Embryonic facial prominence (tissue), 1 donor: ENCODE results near the gene COBLL1.
A peak's percentile ranks its signal among the peaks of the same experiment; 100 is the strongest.
"Not testable (repeated sequence)": the region's sequence is repeated elsewhere in the genome, so short reads cannot be mapped to it uniquely, and the experiment has no call there.

ENCODE experiments used
- DNase-seq: peaks from one replicate; pipeline ENCODE4 v3.0.0-alpha.2; 2016; ENCODE audit errors: extremely low spot score

Gene COBLL1, protein sequence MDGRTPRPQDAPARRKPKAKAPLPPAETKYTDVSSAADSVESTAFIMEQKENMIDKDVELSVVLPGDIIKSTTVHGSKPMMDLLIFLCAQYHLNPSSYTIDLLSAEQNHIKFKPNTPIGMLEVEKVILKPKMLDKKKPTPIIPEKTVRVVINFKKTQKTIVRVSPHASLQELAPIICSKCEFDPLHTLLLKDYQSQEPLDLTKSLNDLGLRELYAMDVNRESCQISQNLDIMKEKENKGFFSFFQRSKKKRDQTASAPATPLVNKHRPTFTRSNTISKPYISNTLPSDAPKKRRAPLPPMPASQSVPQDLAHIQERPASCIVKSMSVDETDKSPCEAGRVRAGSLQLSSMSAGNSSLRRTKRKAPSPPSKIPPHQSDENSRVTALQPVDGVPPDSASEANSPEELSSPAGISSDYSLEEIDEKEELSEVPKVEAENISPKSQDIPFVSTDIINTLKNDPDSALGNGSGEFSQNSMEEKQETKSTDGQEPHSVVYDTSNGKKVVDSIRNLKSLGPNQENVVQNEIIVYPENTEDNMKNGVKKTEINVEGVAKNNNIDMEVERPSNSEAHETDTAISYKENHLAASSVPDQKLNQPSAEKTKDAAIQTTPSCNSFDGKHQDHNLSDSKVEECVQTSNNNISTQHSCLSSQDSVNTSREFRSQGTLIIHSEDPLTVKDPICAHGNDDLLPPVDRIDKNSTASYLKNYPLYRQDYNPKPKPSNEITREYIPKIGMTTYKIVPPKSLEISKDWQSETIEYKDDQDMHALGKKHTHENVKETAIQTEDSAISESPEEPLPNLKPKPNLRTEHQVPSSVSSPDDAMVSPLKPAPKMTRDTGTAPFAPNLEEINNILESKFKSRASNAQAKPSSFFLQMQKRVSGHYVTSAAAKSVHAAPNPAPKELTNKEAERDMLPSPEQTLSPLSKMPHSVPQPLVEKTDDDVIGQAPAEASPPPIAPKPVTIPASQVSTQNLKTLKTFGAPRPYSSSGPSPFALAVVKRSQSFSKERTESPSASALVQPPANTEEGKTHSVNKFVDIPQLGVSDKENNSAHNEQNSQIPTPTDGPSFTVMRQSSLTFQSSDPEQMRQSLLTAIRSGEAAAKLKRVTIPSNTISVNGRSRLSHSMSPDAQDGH

DNA sequence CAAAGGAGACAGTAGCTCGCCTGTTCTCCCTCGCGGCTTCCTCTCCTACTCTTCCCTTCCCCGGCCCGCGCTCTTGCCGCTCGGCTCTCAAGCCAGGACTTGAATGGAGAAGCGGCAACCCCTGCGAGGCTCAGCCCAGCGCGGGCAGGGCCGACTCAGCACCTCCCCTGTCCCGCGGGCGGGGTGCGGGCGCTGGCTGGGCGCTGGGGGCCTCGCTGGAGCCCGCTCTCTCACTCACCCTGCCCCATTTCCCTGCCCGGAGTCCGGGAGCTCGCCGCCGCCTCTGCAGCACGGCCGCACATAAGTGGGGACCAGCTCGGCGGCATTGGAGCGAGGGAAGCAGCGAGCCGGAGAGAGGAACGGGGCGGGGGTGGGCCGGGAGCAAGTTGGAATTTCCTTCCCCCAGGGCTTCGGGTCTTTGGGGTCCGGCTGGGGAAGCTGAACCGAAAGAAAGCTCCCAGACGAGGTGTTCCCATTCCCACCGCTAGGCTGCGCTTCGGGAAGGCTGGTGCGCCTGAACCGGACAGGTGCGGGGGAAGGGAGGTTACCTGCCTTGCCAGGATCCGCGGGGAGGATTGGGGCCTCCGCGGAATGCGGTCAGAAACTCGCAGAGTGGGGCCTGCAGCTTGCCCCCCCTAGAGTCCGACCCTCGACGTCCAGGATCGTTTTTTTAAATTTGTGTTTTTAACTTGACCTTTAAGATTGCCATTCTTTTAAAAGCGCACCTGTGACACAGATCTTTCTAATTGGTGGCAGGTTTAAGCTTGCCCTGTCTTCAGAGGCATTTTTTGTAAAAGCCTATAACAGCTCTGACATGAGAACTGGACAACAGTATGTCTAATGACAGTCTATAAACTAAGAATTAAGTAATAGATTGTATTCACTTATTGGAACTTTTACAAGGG lies at the start of gene COBLL1:
Gene COBLL1 (minus strand): TSS at position 105 of the 905 bp plus-strand sequence. CDS start 627 bp downstream, outside the sequence.
- DNase-seq = peak; percentile 35

DNA sequence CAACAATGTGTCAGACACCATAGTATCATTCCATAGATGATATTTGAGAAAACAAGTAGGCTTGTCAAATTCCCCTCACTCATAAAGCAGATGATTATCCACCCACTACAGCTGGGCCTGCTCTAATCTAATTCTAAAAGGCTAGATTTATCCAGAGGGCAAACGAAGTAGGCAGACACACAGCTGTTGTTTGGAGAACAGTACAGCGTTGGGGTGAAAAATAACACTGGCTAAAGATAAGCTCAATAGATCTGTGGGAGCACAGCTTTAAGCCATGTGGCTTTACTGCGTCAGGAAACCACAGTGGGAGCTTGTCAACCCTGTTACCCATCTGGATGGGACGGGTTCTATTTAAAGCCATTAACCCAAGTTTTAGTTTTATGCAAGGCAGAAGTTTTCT lies 48.9 kb upstream of the COBLL1 start:
- DNase-seq = no peak

DNA sequence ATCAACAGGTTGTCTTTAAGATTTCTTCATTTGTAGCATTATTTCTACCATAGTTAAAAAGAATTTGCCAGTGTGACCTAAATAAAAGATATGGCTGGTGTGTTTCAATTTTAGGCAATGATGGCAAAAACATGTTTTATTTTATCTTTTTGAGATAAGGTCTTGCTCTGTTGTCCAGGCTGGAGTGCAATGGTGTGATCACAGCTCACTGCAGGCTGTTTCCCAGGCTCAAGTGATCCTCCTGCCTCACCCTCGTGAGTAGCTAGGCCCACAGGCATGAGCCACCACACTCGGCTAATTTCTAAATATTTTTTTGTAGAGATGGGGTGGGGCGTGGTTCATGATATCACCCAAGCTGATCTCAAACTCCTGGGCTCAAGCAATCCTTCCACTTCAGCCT lies 47.0 kb upstream of the COBLL1 start:
- DNase-seq = no peak

- DNase-seq = no peak
These were observed 46.0 kb upstream of the COBLL1 start for GRCh38 chr2:164887434-164888144.

DNA sequence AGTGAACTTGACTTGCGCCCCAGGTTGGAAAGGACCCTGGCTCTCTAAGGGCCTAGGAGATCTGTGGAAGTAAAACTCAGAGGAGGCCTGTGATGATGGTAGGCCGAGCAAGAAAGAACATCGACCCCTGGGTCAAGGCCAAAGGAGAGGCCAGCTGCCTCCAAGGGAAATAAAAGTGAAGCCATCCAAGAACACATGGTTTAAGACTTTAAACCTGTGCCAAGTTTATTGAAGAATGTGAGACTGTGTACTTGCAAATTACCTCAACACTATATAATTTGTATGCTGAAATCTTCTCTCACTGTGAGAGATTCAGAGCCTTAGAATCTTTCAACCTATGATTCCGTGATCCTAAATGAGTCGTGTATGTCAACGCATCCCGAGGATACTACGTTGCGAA lies 40.7 kb upstream of the COBLL1 start:
- no peak for DNase-seq

GRCh38 chr2:164881524-164881923 lies 39.9 kb upstream of the COBLL1 start:
- DNase-seq = no peak

- no peak for DNase-seq
These were observed 38.4 kb upstream of the COBLL1 start for GRCh38 chr2:164879901-164880535.

DNA sequence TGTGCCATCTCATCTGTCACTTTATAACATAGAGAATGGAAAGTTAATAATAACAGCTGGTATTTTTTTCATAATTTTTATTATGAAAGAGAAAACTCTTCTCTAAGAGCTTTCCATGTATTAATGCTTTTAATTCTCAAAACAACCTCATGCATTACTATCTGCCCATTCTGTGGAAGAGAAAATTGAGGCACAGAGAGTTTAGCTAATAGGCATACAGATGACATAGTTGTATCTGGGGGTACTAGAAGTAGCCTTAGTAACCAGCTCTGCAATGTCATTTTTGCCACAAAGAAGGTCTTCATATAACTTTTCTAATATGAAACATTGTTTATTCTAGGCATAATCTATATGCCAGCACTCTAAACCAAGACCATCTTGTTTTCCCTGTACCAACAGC lies 36.3 kb upstream of the COBLL1 start:
- DNase-seq = no peak

DNA sequence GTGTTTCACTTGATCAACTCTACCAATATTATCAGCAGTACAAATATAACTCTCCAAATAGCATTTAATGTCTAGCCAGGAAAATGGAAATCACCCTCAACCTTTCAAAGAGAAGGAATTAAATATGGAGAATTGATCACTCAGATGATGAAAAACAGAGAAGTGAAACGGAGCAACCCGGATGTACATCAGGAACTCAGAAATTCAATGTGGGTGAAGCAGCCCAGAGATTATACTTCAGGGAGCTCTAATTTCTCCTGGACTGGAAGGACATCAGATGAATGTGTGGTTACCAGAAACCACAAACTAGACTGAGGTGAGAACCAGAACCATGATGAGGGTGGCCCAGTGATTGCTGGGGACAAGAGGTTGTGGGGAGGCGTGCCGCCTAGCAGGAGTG lies 35.5 kb upstream of the COBLL1 start:
- DNase-seq = no peak

DNA sequence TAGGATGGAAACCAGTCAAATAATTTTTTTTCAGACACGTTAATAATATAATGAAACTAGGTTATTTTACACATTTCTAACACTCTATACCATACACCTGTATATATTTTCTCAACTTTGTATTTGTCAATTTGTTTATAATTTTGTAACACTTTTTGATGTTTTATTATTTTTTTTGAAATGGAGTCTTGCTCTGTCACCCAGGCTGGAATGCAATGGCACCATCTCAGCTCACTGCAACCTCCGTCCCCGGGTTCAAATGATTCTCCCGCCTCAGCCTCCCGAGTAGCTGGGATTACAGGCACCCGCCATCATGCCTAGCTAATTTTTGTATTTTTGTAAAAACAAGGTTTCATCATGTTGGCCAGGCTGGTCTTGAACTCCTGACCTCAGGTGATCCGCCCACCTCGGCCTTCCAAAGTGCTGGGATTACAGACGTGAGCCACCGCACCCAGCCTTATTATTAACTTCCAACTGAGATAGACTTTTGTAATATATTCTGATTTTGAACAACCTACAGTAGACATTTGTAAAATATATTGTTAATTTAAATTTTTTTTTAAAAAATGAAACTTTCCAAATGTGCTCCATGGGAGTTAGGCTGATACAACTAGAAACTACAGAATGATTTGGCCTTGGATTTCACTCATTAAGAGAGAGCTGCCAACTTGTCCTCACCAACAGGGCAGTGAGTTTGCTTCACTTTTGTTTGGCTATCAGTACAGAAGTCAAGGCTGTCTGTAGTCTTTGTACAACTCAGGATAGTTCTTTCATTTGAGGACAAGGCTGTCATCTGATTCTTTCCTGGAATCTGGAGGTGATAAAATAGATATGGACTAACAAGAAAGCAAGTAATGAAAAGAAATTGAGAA lies 33.9 kb upstream of the COBLL1 start:
- no peak for DNase-seq

DNA sequence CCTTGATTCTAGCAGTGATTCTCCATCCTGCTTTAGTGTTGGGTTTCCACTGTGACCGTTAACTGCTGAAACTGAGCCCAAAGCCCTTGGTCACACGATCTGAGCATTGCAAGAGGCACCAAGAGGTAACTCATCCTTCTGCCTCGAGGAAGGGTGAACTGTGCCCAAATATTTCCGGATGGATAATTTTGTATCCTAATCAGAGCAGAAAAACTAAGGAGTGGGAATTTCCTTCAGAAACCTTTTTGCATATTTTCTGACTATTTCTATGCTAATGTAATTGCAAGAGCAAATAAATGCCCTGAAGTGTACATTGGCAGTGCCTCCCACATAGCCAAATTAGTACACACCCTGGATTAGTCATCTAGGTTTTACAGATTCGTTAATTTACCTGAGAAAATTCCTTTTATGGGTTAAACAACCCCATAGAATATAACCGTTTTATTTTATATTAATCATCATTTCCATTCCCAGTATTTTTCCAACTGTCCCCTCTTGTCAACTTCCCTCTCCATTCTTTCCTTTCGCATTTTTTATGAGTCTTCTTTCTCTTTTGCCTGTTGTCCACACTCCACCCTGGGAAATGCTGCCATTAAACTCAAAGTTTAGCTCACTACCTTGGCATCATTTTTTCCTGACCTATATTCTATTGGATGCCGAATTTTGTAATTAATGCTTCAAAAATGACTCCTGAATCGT lies 31.7 kb upstream of the COBLL1 start:
- DNase-seq = no peak

GRCh38 chr2:164871404-164871803 lies 29.8 kb upstream of the COBLL1 start:
- no peak for DNase-seq

- no peak for DNase-seq
These were observed 27.8 kb upstream of the COBLL1 start for GRCh38 chr2:164869420-164869772.

DNA sequence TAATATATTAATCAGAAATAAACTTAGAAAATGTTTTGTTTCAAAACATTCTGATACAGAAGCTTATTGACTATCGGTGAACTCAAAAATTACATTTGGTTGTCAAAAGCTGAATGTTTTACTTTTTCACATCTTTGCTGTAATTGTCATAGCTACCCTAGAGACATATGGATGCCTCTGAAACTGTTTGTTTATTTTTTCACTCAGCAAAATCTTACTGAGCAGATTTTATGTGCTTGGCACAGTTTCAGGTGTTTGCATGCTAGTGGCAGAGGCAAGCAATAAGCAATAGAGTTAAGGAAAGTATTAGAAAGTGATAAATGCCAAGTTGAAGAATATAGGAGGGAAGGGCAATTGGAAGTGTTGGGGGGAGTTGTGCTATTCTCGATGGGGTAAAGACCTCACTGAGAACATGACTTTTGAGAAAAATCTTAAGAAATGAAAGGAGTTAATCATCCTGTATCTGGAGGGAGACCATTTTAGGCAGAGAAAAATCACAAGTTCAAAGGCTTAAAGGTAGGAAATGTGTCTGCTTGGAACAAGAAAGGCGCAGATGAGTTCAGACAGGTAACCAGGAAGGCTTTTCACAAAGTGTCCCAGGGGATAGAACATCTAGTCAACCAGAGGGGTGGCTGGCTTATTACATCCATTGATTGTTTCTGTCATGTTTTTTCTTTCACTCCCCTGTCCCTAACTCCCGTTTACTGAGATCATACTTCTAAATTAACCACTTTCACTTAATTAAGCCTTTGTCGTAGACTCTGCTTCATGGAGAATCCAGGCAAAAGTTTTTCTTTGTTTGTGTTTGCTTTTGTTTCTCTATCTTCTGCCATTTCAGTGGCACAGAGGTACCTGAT lies 27.2 kb upstream of the COBLL1 start:
- DNase-seq = no peak

- no peak for DNase-seq
These were observed 26.3 kb upstream of the COBLL1 start for GRCh38 chr2:164867779-164868397.

GRCh38 chr2:164866381-164866780 lies 24.8 kb upstream of the COBLL1 start:
- not testable (repeated sequence) for DNase-seq

- no peak for DNase-seq
These were observed 19.0 kb upstream of the COBLL1 start for GRCh38 chr2:164860694-164861042.
